Hepatocyte (in vitro differentiated cells): ENCODE results near the gene ELFN1.

Source experiments
- EZH2 ChIP-seq: fragments of 200-600 bp; sonication (generic); IDR thresholded peaks from 2 replicates; pipeline ENCODE4 v1.6.1; 2016; ENCODE audit warnings: antibody characterized with exemption, mild to moderate bottlenecking, borderline replicate concordance
- TF ChIP-seq, protein P1 (sequence below): fragments of 200-600 bp; sonication (generic); IDR thresholded peaks from 2 replicates; pipeline ENCODE4 v1.5.1; 2016; ENCODE audit warnings: antibody characterized with exemption, mild to moderate bottlenecking; ENCODE audit not compliant: poor library complexity

DNA sequence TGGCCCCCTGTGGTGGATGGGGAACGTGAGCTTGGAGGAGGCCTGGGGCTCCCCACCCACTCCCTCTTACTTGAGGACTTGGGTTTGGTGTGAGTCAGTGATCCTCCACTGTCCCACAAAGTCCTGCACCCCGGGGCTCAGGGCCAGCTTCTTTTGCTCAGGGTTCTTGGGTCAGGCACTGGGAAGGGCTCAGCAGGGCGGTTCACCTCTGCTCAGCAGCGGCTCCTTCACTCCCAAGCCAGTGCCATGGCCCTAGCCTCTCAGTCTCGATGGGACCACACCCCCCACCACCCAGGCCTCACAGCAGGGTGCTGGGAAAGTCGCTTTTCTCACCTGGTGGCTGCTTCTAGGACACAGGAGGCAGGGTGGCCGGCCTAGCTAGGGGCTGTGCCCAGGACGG lies 59.1 kb downstream of the ELFN1 start:
- TF ChIP-seq EZH2: no peak
- TF ChIP-seq, protein P1, sequence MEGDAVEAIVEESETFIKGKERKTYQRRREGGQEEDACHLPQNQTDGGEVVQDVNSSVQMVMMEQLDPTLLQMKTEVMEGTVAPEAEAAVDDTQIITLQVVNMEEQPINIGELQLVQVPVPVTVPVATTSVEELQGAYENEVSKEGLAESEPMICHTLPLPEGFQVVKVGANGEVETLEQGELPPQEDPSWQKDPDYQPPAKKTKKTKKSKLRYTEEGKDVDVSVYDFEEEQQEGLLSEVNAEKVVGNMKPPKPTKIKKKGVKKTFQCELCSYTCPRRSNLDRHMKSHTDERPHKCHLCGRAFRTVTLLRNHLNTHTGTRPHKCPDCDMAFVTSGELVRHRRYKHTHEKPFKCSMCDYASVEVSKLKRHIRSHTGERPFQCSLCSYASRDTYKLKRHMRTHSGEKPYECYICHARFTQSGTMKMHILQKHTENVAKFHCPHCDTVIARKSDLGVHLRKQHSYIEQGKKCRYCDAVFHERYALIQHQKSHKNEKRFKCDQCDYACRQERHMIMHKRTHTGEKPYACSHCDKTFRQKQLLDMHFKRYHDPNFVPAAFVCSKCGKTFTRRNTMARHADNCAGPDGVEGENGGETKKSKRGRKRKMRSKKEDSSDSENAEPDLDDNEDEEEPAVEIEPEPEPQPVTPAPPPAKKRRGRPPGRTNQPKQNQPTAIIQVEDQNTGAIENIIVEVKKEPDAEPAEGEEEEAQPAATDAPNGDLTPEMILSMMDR: no peak
